NCI-H2196 (cell line): Measurements from ENCODE around the gene TOM1L2.
A peak's percentile ranks its signal among the peaks of the same experiment; 100 is the strongest.

Experiments used
- DNase-seq: peaks from one replicate; lab custom pipeline; 2025; ENCODE audit not compliant: unreplicated experiment; lab: John Stamatoyannopoulos, UW

Gene TOM1L2

DNA sequence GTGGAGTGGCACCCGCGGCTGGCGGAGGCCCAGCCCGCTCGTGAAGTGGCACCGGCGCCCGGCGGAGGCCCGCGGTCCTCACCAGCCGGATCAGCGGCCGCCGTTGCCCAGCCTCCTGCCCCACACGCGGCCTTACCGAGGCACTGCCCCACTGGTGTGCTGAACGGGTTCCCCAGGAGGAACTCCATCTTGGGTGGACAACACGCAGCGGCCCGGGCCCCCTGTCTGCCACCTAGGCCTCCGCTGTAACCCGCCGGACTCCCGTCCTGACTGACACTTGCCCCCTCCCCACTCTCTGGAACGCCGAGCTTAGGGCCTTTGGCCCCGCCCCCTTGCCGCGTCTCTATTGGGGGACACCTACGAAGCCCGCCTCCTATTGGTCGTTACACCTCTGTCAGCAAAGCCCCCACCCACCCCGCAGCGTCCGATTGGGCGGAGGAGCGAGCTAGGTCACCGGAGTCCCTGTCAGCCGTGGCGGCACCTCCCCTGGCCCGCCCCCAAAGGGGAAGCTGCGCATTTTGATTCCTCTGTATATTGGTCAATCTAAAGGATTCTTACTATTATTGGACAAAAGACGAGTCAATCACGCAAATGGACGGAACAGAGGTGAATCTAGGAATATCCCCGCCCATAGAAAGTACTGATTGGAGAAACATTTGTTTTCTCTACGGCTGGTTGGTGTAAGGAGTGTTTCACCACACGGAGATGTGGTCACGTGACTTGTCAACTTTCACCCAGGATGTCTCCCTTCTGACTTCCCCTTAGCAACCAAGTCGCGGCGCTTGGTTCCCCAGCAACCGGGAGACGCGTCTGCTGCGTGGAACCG is at the start of gene TOM1L2, which contains the start of gene DRC3:
Gene TOM1L2, minus strand, starts transcription at position 275 of the 826 bp plus-strand sequence. Its CDS starts 87 bp downstream, at position 188.
Gene DRC3, plus strand, starts transcription at position 737 of the 826 bp plus-strand sequence. CDS start 4,737 bp downstream, outside the sequence.
- DNase-seq: peak; percentile 93

DNA sequence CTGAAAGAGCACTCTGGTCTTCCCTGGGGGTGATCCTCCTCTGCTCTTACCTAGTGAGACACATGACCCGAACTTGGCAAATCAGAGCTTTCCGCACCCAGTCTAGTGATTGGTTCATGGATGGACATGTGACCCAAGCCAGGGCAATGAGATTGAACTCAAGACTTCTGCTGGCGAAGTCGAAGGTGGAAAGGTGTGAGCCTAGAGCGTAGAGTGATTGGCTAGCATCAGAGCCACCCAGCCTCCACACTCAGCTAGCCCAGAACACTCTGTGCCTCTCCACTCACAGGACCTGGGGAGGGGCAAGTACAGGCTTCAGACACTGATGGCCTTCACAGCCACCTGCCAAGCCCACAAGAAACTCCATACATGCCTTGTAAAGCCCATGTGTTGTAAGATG is 49.2 kb upstream of the TOM1L2 start:
- DNase-seq: no peak

DNA sequence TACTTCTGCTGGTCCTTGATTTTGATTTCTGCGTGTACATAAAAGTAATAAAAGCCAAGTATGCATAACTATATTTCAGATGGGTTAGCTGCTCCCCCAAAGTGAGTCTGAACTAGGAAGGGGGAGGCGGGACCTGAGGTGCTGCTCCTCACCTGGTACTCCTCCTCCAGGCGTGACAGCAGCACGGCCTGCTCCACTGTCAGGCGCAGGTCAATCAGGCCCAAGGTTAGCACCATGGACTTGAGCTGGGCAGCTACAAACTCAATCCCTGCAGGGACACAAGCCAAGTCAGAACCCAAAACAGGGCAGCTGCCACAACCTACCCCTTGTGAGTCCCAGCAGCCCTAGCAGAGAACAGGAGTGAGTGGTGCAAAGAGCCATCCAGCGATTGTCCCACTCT is 48.8 kb upstream of the TOM1L2 start:
- DNase-seq: no peak

DNA sequence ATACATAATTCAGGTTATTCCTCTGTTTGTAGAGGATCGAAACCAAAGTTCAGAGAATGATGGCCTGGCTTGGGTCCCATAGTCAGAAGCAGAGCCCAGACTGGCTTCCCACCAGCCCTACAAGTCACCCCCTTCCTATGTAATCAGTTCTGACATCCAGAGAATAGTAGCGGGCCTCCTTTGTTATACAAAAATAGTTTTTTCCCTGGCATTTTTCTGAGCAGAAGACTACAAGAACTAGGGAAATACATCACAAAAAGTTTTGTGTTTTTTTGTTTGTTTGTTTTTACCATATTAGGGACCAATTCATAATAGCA is 47.6 kb upstream of the TOM1L2 start:
- DNase-seq: no peak

DNA sequence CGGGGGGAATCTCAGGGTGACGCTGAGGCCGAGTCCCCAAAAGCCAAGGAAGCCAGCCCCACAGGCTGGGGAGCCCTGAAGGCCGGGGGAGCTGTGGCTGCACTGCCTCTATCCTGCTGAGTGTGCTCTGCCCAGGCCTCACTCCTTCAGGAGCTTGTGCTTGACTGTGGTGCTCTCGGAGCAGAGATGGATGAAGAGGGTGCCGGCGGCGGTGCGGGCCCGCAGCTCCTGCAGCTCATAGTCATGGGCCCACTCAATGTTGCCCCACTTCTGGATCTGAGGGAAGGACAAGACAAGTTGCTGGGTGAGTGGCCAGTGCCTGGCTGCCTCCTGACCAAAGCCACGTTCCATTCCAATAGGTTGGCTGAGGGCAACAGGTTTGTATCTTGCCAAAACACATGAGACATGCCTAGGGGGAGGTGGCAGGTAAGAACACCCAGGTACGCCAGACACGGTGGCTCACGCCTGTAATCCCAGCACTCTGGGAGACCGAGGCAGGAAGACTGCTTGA is 46.3 kb upstream of the TOM1L2 start:
- DNase-seq: no peak

DNA sequence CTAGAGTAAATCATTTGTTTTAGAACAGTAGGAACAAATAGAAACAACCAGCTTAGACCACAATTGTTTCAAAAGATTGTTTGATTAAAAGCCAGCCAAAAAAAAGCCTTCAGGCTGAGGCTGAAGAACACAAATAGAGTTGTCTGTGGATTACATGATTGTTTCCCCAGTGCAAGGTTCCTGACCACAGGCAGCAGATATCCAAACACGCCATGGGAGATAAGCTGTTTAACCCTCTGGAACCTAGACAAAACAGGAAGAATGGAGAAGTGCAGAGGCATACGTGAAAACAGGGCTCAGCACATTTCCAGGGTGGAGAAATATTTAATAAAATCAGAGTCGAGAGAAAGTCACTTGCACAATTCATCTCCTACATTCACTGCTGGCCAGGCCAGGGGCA is 45.8 kb upstream of the TOM1L2 start:
- DNase-seq: no peak

DNA sequence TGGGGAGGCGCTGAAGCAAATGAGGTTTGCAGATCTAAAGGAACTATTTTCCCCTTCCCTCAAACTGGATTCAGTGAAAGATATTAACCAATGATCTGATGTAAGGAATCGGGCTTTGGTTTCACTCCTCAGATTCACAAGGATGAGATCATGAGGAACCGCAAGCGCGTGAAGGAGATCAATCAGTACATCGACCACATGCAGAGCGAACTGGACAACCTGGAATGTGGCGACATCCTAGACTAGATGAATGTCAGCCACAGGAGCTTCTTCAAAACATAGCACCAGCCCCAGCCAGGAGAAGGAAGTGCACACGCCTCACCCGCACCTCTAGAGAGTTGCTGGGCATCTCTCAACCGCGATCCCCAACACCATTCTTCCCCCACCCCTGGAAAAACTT is 44.2 kb upstream of the TOM1L2 start:
- no peak for DNase-seq

DNA sequence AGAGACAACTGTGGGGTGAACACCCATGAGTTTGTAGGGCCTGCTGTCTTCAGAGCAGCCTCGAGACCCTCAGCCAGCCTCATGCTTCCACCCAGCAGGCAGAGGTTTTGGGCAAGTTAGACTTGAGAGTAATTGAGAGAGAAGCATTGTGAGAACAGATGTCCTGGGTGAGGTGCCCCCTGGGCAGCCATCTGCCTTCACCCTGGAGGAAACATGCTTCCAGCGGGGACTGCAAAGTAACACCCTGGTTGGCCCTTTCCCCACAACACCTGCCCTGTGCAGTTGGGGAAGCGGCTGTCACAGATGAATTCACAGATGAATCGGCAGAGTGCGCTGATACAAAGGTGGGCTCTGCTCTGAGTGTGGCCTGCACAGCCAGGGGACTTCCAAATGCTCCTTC is 43.4 kb upstream of the TOM1L2 start:
- DNase-seq: no peak

DNA sequence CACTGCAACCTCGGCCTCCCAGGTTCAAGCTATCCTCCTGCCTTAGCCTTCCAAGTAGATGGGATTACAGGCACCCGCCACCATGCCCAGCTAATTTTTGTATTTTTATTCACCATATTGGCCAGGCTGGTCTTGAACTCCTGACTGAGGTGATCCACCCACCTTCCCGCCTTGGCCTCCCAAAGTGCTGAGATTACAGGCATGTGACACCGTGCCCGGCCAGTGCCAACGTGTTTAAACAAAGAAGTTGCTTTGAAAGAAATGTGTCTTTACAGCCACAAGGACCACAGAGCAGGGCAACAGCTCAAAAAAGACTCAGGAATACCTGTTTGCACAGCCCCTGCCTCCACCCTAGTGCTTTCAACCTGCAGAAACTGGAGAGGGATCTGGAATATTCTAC is 41.8 kb upstream of the TOM1L2 start:
- DNase-seq: no peak

DNA sequence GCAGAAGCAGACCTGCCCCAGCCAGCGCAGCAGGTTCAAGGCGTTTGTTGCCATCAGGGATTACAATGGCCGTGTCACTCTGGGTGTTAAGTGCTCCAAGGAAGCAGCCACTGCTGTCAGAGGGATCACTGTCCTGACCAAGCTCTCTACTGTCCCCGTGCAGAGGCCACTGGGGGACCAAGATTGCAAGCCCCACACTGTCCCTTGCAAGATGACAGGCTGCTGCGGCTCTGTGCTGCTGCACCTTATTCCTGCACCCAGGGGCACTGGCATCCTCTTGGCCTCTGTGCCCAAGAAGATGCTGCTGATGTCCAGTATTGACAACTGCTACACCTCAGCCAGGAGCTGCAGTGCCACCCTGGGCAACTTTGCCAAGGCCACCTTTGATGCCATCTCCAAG is 39.1 kb upstream of the TOM1L2 start:
- DNase-seq: no peak

DNA sequence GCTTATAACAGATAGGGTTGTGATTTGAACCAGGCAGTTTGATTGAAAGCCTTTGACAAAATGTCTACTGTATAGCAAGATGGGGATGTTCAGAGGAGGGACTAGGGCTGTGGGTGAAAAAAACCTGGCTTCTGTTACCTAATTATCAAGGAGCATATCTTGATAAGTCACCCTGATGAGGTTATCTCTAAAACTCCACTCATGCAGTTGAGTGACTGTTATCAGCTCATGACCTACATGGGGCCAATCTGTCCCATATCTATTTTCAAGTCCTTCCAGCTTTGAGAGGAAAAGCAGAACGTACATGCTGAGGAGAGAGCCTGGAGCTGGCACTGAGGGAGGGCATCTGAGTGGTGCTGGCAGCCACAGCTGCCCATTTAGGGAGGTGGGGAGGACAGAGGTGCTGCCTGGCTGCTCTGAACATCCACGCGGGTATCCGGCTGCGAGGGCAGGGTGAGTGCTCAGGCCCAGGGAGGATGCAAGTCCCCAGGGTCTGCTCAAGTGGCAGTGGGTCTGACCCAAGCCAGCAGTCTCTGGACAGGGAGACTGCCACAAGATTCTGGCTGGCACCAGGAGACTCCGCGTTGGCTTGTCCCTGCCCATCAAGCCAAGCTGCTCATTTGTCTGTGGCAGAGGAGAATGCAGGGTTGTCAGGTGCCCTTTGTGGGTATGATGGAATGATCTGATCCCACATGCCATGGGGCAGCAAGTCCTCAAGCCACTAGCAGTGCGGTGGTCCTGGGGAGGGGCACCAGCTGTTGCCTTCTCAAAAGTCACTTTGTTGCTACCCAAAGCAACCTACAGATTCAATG is 37.6 kb upstream of the TOM1L2 start:
- DNase-seq: no peak

DNA sequence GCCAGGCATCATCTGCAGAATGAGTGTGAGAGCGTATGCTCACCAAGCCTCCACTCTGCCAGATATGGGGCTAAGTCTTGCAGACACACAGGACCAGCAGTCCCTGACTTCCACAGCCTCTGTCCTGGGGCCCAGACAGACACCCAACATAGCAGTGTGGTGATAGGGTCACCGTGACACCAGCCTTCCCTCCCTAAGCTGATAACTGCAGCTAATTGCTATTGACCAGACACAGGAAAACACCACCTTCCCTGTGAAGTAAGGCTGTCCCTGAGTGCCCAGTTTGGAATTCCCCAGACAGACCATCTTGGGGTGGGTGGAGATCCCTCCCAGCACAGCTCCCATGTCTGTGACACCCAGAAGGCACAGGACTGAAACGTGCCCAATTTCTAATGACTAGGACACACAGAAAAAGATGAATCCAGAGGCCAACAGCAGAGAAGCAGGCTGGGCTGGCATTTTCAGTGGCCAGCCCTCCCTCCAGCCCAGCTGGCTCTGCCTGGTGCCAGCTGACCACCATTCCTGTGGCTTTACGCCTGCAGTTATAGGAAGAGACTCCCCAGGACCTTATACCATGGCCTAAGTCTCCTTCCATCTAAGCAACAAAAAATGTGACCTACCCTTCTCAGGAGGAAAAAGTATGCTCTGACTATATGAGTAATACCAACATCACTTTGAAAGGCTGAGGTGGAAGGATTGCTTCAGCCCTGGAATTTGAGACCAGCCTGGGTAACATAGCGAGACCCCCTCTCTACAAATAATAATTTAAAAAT is 36.5 kb upstream of the TOM1L2 start:
- no peak for DNase-seq

DNA sequence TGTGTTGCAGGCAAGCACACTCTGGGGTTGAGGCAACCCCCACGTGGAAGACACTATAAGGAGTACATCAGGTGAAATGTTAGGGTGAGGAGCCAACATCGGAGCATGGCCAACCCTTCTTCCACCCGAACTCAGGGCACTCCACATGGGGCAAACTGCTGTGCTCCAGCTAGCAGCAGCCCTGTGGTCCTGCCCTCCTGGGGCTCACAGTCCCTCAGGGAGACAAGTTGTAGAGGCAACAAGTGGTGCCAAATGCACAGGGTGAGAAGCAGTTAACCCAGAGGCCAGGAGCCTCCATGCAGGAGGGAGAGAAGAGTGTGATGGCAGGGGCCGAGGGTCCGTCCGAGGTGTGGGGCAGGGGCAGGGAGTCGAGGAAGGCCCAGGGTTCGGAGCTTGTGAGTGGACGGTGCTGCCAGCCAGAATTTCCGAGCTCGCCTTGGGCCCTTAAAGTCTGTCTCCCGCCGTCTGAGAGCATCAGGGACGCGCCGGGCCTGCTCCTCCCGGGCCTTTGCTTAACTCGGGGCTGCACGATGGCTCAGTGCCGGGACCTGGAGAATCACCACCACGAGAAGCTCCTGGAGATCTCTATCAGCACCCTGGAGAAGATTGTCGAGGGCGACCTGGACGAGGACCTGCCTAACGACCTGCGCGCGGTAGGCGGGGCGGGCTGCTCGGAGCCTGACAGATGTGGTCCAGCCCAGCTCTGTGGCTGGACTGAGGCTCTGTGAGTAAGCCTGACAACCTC is 34.5 kb upstream of the TOM1L2 start:
- no peak for DNase-seq

DNA sequence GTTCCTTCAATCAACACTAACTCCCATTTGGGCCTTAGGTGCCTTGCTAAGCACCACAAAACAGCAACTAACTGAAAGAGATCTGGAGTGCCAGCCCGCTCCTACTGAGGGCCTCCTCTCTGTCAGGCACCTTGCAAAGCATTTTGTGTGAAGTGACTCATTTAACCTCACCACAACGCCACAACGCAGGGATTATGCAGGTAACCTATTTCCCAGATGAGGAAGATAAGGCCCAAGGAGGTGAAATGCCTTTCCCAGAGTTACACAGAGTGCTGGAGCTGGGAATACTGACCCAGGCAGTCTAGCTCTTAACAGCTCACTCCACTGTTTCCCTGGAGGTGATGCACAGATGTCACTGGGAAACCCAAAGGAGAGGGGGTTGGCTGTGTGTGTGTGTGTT is 33.3 kb upstream of the TOM1L2 start:
- DNase-seq: no peak

DNA sequence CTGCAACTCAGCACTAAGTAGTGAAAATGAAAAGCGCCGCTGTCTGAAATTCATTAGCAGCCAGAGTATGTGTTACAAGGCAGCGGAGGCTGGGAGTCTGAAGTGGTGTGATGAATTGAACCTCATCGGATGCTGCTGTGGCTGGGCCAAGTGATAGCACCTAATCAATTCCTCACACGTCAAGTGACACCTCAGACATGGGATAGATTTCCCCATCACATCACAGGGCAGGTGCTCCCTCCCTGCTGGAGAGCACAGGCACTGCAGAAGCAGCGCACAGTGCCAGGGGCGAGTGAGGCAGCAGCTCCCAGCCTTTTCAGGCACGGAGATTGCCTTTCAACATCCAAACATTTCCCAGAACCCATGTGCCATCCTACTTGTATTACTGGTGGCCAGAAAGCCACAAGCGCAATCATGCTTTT is 32.7 kb upstream of the TOM1L2 start:
- DNase-seq: no peak

DNA sequence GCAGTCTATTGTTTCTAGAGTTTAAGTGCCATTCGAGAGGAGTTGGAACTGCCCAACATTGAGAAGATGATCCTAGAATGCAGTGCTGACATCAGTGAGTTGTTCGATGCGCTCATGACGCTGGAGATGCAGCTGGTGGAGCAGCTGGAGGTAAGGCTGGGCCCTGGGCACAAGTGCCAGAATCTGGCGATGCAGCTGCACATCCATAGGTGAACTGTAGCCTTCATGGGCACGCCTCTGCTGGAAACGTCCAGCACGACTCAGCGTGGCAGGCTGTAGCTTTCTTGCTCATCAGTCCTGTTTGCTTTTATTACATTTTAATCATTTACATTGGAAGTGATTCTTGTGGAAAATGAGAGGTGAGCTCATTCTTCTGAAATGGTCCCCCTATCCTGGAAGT is 32.1 kb upstream of the TOM1L2 start:
- peak; percentile 59 for DNase-seq

DNA sequence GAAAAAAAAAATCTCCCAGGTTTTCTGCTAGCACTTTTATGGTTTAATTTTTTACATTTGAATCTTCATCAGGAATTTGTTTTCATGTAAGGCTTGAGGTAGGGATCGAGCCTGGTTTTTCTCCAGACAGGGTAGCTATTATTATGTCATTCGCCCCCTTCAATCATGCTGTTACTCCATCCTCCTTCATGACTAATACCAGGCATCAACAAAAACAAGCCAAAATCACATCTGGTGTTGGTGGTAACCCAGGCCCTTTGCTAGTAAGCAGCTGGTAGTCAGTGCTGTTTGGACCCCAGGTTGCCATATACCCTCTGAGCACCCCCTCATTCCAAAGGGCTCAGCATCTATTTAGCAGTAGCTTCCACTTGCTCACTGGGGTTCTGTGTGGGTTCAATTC is 30.0 kb upstream of the TOM1L2 start:
- DNase-seq: no peak

DNA sequence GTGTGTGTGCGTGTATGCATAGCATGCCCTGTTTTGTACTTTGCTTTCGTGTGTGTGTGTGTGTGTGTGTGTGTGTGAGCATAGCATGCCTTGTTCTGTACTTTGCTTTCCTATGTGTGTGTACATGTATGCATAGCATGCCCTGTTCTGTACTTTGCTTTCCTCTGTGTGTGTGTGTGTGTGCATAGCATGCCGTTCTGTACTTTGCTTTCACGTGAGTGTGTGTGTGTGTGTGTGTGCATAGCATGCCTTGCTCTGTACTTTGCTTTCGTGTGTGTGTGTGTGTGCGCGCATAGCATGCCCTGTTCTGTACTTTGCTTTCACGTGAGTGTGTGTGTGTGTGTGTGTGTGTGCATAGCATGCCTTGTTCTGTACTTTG is 27.8 kb upstream of the TOM1L2 start:
- DNase-seq: no peak

DNA sequence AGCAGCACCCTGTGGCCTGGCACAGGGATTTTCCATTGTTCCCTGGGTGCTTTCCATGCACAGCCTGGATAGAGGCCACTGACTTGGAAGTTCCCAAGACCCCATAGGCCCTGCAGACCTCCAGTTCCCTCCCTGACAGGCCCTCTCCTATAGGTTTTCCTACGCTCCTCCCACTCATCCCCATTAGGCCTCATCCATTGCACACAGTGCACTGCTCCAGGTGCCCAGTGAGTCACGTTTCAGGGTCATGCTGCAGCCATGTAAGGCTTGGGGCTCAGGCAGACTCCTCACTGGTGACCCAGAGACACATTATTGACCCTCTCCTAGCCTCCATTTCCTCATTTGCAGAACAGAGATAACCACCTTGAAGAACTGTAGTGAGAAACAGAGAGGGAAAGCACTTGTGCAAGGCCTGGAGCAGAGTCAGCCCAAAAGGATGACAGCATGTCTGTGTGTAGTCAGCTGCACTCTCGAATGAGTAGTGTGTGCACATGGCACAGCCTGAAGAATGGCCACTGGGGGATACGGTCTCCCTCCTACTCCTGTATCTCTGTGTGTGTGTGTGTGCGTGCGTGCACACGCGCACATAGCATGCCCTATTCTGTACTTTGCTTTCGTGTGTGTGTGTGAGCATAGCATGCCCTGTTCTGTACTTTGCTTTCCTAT is 27.3 kb upstream of the TOM1L2 start:
- no peak for DNase-seq

DNA sequence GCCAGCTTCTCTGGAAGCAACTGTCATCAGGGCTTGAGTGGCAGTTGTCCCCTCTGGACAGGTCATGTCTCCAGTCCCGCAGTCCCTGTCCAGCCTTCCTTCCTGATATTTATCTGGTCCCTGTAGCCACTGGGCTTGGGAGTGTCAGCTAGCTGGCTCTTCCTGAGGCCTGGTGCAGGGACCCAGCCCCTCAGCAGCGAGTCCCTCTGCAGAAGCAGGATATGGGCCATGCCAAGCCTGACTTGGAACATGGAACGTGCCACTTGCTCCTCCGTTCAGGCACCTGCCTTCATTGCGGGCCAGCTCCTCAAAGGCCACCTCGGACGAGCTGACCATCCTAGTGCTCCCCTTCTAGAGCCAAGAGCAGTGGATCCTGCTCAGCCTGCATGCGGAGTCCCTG is 26.7 kb upstream of the TOM1L2 start:
- DNase-seq: no peak
